ENCODE results near the gene ST6GAL1. TPM values are rescaled to one million over a fixed set of nuclear protein-coding genes. Genes with fewer than 3 reads are reported as not detected.
"Not testable (repeated sequence)": the region's sequence is repeated elsewhere in the genome, so short reads cannot be mapped to it uniquely, and the experiment has no call there.

The ST6GAL1 gene
- polyA plus RNA-seq, 1 donor, result 15.8 TPM

DNA sequence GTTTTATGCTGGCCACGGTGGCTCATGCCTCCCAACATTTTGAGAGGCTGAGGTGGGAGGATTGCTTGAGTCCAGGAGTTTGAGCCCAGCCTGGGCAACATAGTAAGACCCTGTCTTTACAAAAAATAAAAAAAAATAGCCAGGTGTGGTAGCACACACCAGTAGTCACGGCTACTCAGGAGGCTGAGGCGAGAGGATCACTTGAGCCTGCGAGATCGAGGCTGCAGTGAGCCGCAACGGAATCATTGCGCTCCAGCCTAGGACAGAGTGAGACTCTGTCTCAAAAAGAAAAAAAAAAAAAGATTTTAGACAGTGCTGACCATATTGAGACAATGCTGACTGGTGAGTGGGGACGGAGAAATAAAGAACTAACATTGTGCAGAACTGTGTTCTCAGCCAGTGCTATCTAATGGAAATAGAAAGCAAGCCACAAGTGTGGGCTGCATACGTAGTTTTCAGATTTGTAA, 67.2 kb downstream of the ST6GAL1 start:
- DNase-seq, result no peak

GRCh38 chr3:186998937-186999368, 68.6 kb downstream of the ST6GAL1 start:
- DNase-seq, result no peak

- no peak for DNase-seq
These were observed 70.4 kb downstream of the ST6GAL1 start for GRCh38 chr3:187000711-187001151.

GRCh38 chr3:187002915-187003314, 72.6 kb downstream of the ST6GAL1 start:
- DNase-seq, result no peak

DNA sequence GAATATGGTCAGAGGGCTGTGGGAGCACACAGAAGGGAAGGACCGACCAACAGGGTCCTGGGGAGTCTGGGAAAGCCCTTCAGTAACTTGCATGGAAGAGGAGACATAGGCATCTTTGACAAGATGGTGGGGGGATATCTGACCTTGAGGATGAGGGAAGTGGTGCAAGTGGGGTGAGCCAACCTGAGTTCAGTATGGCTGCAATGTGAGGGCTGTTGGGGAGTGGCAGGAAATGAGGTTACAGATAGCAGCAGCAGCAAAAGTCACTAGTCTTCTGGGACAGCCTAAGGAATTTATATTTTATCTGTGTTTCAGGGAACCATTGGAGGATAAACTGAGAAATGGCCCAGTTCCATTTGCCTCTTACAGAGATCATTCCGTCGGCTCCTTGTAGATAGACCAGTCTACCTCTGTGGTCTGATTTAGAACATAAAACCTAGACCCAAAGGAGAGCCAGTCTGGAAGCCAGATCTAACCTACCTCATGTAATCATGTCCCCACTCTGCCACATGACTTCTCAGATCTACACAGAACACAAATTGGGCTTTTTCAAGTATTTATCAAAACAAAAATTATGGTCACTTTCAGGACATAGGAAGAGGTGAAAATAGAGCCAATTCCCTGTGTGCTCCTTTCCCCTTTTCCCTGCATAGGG, 75.6 kb downstream of the ST6GAL1 start:
- no peak for DNase-seq

GRCh38 chr3:187006864-187007630, 76.7 kb downstream of the ST6GAL1 start:
- no peak for DNase-seq

DNA sequence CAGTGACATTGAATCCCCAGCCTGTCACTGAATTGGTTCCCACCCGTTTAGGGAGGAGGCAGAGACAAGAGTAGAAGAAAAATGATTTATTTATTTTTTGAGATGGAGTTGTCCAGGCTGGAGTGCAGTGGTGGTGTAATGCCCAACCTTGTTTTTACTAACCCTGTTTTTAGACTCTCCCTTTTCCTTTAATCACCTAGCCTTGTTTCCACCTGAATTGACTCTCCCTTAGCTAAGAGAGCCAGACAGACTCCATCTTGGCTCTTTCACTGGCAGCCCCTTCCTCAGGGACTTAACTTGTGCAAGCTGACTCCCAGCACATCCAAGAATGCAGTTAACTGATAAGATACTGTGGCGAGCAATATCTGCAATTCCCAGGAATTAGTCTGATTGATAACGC, 80.1 kb downstream of the ST6GAL1 start:
- not testable (repeated sequence) for DNase-seq

GRCh38 chr3:187011915-187012314, 81.6 kb downstream of the ST6GAL1 start:
- no peak for DNase-seq

DNA sequence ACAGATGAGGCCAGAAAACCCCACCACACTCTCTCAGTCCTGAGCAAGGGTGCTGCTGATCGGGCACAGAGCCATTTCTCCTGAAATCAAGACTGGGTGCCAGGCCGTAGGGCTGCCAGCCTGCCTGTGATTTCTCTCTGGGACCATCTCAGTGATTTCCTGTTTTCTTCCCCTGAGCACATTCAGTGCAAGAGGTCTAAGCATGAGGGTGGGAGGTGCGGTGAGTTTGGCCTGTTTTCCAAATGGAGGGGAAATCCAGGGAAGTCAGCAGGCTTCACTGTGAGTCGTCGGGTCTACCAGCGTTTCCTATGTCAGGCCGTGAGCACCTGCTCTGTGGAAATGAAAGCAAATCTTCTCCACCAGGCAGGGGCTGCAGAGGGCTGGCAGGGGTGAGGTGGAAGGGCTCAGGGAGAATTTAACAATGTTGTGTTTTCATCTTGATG, 82.3 kb downstream of the ST6GAL1 start:
- DNase-seq, result no peak

DNA sequence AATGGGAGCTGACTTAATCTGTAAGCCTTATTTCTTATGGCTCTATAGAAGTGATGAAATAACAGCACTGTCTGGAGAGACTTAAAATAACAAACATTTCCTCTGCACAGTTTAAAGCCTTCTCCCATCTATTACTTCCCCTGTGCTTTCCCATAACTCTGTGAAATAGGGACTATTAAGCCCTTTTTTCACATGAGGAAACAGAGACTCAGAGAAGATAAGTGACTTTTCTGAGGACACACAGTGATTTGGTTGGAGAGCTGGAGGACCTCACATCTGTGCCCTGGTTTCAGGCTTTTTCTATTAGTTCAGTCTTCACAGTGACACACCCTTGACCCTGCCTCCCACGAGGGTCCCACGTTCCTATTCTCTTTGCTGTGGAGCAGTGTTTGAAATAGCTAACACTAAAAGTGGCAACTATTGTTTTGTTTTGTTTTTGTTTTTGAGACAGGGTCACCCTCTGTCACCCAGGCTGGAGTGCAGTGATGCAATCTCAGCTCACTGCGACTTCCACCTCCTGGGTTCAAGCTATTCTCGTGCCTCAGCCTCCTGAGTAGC, 82.9 kb downstream of the ST6GAL1 start:
- DNase-seq, result no peak

GRCh38 chr3:187014417-187014864, 84.1 kb downstream of the ST6GAL1 start:
- DNase-seq, result no peak

DNA sequence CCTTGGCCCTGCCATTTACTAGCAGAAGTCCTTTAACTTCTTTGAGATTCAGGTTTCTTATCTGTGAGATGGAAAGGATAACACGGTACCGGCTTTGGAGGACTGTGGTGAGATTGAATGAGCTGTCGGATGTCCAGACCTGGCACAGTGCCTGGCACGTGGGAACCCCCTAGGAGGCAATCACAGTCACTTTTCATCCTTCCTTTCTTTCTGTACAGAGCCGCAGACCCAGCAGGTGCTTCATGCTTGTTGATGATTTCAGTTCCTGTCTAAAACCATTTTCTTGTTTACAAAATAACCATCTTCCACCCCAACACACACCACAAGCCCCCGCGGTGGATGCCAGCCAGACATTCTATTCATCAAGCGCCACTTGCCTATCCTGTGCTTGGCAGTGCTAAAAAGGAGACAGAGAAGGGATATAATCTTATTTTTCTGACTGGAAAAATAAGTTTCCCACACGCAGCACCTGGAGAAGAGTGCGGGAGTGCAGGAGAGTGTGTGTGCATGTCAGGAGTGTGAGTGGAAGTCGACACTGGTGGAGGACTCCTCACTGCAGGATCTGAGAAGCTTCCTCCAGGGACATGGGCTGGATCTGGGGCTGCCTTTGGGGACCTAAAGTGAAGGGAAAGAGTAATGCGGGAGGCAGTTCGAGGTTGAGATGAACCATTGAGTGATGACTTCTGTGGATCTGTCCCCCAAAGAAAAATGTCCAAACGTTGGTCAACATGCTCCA, 85.7 kb downstream of the ST6GAL1 start:
- DNase-seq, result no peak

DNA sequence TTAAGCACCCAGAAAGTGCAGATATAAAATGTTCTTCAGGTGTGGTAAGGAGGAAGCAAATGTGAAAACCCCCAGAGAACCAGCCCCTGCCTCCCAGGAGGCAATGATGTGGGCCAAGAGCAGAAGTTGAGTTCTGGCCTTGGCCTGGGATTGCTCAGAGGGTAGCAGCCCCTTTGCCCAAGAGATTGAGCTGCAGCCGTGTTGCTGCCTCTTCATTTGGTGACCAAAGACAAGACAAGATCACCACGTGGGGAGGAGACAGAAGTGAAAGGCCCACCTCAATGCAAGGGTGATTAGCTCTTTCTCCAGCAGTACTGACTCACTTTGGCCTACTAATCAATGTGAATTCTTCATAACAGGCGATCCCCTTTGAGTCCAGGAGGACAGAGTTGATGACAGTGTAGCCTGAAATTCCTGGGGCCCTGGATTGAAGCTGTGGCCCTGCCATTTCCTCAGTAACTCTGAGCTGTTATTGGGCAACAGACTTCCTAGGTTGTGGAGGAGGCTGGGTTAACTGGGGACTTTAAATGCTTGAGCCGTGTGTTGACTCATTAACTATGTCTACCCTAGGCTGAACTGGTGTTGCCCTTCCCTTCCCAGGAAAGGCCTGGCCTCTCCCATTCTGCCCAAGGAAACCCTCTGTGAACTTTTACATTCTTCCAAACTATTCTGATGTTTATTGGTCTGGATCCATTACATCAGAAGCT, 86.5 kb downstream of the ST6GAL1 start:
- DNase-seq, result no peak

DNA sequence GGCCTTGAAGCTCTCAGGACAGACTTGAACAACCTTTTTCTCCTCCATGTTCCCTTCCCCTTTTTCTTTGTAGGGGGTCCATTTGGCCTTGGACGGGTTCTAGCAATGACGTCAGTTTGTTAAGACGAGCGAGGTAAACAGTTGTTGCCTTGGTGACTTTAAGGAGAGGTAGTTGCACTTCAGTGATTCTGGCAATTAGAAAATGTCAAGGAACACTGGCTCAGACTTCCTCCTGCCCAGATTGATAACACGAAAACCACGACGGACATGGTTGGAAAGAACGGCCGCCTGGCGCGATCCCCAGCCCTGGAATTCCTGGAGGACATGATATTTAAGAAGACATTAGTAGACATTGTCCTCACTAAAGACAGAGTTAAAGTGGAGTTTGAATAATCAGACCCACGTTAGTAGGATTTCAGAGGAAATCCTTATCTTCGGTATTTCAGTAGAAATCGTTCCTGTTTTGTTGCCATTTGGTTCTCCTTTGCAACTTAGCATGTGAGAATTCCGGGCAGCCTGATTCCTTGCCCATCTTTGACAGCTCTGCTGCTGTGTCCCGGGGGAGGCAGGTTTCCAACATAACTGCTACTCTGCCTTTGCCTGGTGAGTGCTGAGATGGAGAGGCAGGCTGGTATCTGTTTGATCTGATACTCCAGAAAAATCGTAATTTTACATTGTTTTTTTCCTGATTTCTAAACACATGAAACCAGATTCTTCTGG, 87.3 kb downstream of the ST6GAL1 start:
- DNase-seq, result no peak

- no peak for DNase-seq
These were observed 89.3 kb downstream of the ST6GAL1 start for GRCh38 chr3:187019542-187020072.

DNA sequence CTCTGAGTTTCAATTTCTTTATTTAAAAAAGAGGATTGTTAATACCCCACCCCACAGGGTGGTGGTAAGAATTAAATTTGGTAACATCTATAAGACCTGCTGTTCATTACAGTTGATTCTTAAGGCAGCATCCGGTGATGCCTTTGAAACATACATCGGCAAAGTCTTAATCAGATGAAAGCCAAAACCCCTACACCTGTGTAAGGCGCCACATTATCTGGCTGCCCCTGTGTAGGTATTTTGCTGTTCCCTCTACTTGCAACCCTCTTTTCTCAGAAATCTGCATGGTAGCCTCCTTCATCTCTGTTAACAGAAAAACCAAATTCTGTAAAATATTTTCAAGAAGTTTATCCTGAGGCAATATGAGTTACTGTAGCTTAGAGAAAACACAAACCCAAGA, 90.0 kb downstream of the ST6GAL1 start:
- DNase-seq, result no peak

DNA sequence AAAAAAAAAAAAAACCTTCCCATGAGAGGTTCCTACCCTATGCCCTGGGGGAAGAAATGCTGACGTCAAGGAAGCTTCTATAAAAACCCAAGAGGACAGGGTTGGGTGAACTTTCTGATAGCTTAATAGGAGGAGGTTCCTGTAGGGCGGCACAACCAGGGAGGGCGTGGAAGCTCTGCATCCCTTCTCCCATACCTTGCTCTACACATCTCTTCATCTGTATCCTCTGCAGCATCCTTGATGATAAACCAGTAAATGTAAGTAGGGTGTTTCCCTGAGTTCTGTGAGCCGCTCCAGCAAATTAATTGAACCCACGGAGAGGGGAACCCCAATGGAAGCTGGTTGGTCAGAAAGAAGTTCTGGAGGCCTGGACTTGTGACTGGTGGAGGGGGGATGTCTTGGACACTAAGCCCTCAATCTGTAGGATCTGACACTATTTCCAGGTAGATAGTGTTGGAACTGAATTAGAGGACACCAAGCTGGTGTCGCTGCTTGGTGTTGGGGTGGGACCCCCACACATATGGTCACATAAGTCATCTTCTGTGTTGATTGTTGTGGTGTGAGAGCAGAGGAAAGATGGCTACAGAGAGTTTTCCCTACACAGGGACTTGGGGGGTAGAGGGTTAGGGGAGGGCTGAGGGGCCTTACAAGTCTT, 91.5 kb downstream of the ST6GAL1 start:
- no peak for DNase-seq

- no peak for DNase-seq
These were observed 92.2 kb downstream of the ST6GAL1 start for GRCh38 chr3:187022403-187023029.

GRCh38 chr3:187023340-187023739, 93.0 kb downstream of the ST6GAL1 start:
- not testable (repeated sequence) for DNase-seq

Data from hindlimb muscle (tissue), 1 donor.